OCI-LY7 (cell line): ENCODE measurements around the gene KLK2. TPM values are rescaled to one million over a fixed set of nuclear protein-coding genes. Genes with fewer than 3 reads are reported as not detected.

Experiments
- BruUV-seq: library from RNA; stranded (reverse); fragments of 400-500 nt; replicated peaks from 2 replicates; lab custom pipeline; 2021; lab: Mats Ljungman, UMichigan
- CTCF ChIA-PET: fragments of 300-600 bp; sonication (Branson Sonifier 250); formaldehyde crosslinking; loops from one replicate; lab custom pipeline; 2022; ENCODE audit warnings: antibody characterized with exemption; ENCODE audit not compliant: unreplicated experiment; lab: Charles Lee
- POLR2A ChIA-PET: fragments of 300-600 bp; sonication (Branson Sonifier 250); formaldehyde crosslinking; loops from one replicate; lab custom pipeline; 2022; ENCODE audit warnings: antibody characterized with exemption; lab: Charles Lee
- DNase-seq: peaks from one replicate; pipeline ENCODE4 v3.0.0-alpha.2; 2015; ENCODE audit warnings: low spot score
- H2AFZ ChIP-seq: fragments of 200-600 bp; sonication (generic), shearing (Covaris generic); 2 replicates; pipeline ENCODE4 v1.6.1; 2014; ENCODE audit warnings: mild to moderate bottlenecking, antibody characterized with exemption, low read length, moderate library complexity
- H3K27ac ChIP-seq: fragments of 200-600 bp; sonication (generic); 2 replicates; pipeline ENCODE4 v1.5.1; 2014; ENCODE audit warnings: mixed run types, low read depth, mild to moderate bottlenecking, moderate library complexity, low read length, inconsistent platforms; ENCODE audit not compliant: poor library complexity, severe bottlenecking
- H3K36me3 ChIP-seq: fragments of 200-600 bp; sonication (generic); 2 replicates; pipeline ENCODE4 v1.6.1; 2014; ENCODE audit warnings: mild to moderate bottlenecking, antibody characterized with exemption, low read length, moderate library complexity, mixed read lengths; ENCODE audit not compliant: insufficient read depth
- H3K4me1 ChIP-seq: fragments of 200-600 bp; sonication (generic); 2 replicates; pipeline ENCODE4 v1.5.1; 2014; ENCODE audit warnings: mild to moderate bottlenecking, low read length; ENCODE audit not compliant: insufficient read depth, poor library complexity, severe bottlenecking
- H3K4me2 ChIP-seq: fragments of 200-600 bp; sonication (generic); 2 replicates; pipeline ENCODE4 v1.6.1; 2014; ENCODE audit warnings: mild to moderate bottlenecking, low read length
- H3K4me3 ChIP-seq: fragments of 200-600 bp; sonication (generic); 2 replicates; pipeline ENCODE4 v1.5.1; 2014; ENCODE audit warnings: mild to moderate bottlenecking, low read depth, low read length; ENCODE audit not compliant: poor library complexity, severe bottlenecking
- H3K79me2 ChIP-seq: fragments of 200-600 bp; sonication (generic); 2 replicates; pipeline ENCODE4 v1.6.1; 2016; ENCODE audit warnings: low read depth, mild to moderate bottlenecking, low read length, moderate library complexity, mixed read lengths; ENCODE audit not compliant: insufficient read depth
- H3K9me2 ChIP-seq: fragments of 200-600 bp; sonication (generic); 2 replicates; pipeline ENCODE4 v1.6.1; 2016; ENCODE audit warnings: mild to moderate bottlenecking, low read length, mixed read lengths; ENCODE audit not compliant: insufficient read depth
- H3K9me3 ChIP-seq: fragments of 200-600 bp; sonication (generic); 2 replicates; pipeline ENCODE4 v1.6.1; 2014; ENCODE audit warnings: mild to moderate bottlenecking, mixed run types, low read length, mixed read lengths
- H4K20me1 ChIP-seq: fragments of 200-600 bp; sonication (generic); 2 replicates; pipeline ENCODE4 v1.6.1; 2014; ENCODE audit warnings: mild to moderate bottlenecking, antibody characterized with exemption, low read length, moderate library complexity, mixed read lengths; ENCODE audit not compliant: insufficient read depth
- CTCF ChIP-seq: fragments of 200-600 bp; sonication (generic); conservative IDR thresholded peaks from 2 replicates; pipeline ENCODE4 v1.5.1; 2014; ENCODE audit warnings: mild to moderate bottlenecking, antibody characterized with exemption, low read length, moderate library complexity, mixed read lengths
- EZH2phosphoT487 ChIP-seq: fragments of 200-600 bp; sonication (generic); IDR thresholded peaks from 2 replicates; pipeline ENCODE4 v1.6.1; 2018; ENCODE audit warnings: low read depth, borderline replicate concordance, mild to moderate bottlenecking, mixed run types, antibody characterized with exemption, low read length, moderate library complexity, mixed read lengths
- intact Hi-C: fragments of 100-400 bp; cut with micrococcal nuclease; formaldehyde crosslinking; loops from one replicate; pipeline ENCODE4 v1.10.0; 2022; ENCODE audit not compliant: unreplicated experiment
- total RNA-seq, 2 experiments: library from RNA; depleted of rRNA in 1 of 2; stranded (reverse); fragments of >200 nt in 1 of 2; shearing (Covaris generic) in 1 of 2; gene quantifications; 2 replicates each; pipeline ENCODE4 v1.2.3, GENCODE V29; 2014 to 2022

KLK2 gene
- total RNA-seq, 2 experiments from 2014 or later: not detected

- H3K4me3 ChIP-seq: no peak overlapping the region
Observed at GRCh38 chr19:50928831-50929230, 55.6 kb downstream of the KLK2 start.

More at GRCh38 chr19:50928831-50929230, 55.6 kb downstream of the KLK2 start:
- DNase-seq: no peak
- TF ChIP-seq CTCF: no peak
- no peak for TF ChIP-seq EZH2phosphoT487
- ChIA-PET POLR2A (no interaction called here), CTCF (no interaction called here)
- no peaks in the 10 kb centered on the region for H3K79me2 ChIP-seq
- H3K4me1 ChIP-seq: no peaks in the 10 kb centered on the region
- H3K9me3 ChIP-seq: no peaks in the 10 kb centered on the region
- no peaks in the 10 kb centered on the region for H3K9me2 ChIP-seq
- BruUV-seq: no TSS peak
- H4K20me1 ChIP-seq: no peaks in the 10 kb centered on the region
- no peak overlapping the region for H3K27ac ChIP-seq
- intact Hi-C loops: no loop called here
- H3K36me3 ChIP-seq: no peaks in the 10 kb centered on the region
- H3K4me2 ChIP-seq: no peak overlapping the region
- H2AFZ ChIP-seq: no peak overlapping the region

Other genes starting within 250 kb of the KLK2 start
- gene SYT3, start 233.6 kb upstream of the KLK2 start, total RNA-seq (2014; rRNA removed; shearing (Covaris generic)): 0.16 TPM in 1 of 2 replicates, not detected in the other
- gene SYT3, start 233.6 kb upstream of the KLK2 start, total RNA-seq (2022): 0.17 and 0.33 TPM in 2 replicates
- 15.2 and 20.0 TPM in 2 replicates for gene C19orf81, start 224.0 kb upstream of the KLK2 start, total RNA-seq (2014; rRNA removed; shearing (Covaris generic))
- gene C19orf81, start 224.0 kb upstream of the KLK2 start, total RNA-seq (2022): 11.4 and 14.2 TPM in 2 replicates
- 0.03 TPM in 2 replicates for gene SHANK1, start 153.6 kb upstream of the KLK2 start, total RNA-seq (2014; rRNA removed; shearing (Covaris generic))
- 10.7 and 13.1 TPM in 2 replicates for gene SHANK1, start 153.6 kb upstream of the KLK2 start, total RNA-seq (2022)
- 1.0 and 2.0 TPM in 2 replicates for gene CLEC11A, start 150.1 kb upstream of the KLK2 start, total RNA-seq (2014; rRNA removed; shearing (Covaris generic))
- 4.2 and 4.5 TPM in 2 replicates for gene CLEC11A, start 150.1 kb upstream of the KLK2 start, total RNA-seq (2022)
- gene GPR32, start 103.0 kb upstream of the KLK2 start, total RNA-seq (2014; rRNA removed; shearing (Covaris generic)): not detected in 2 replicates
- not detected in 2 replicates for gene GPR32, start 103.0 kb upstream of the KLK2 start, total RNA-seq (2022)
- not detected in 2 replicates for gene ACP4, start 83.0 kb upstream of the KLK2 start, total RNA-seq (2014; rRNA removed; shearing (Covaris generic))
- gene ACP4, start 83.0 kb upstream of the KLK2 start, total RNA-seq (2022): not detected in 2 replicates
- gene KLK1, start 49.7 kb upstream of the KLK2 start, total RNA-seq (2014; rRNA removed; shearing (Covaris generic)): not detected in 2 replicates
- 3.4 and 5.1 TPM in 2 replicates for gene KLK1, start 49.7 kb upstream of the KLK2 start, total RNA-seq (2022)
- not detected in 2 replicates for gene KLK15, start 39.9 kb upstream of the KLK2 start, total RNA-seq (2014; rRNA removed; shearing (Covaris generic))
- not detected in 2 replicates for gene KLK15, start 39.9 kb upstream of the KLK2 start, total RNA-seq (2022)
- gene KLK3, start 18.5 kb upstream of the KLK2 start, total RNA-seq (2014; rRNA removed; shearing (Covaris generic)): not detected in 2 replicates
- gene KLK3, start 18.5 kb upstream of the KLK2 start, total RNA-seq (2022): not detected in 2 replicates
- not detected in 2 replicates for gene KLK4, start 38.0 kb downstream of the KLK2 start, total RNA-seq (2014; rRNA removed; shearing (Covaris generic))
- not detected in 2 replicates for gene KLK4, start 38.0 kb downstream of the KLK2 start, total RNA-seq (2022)
- not detected in 2 replicates for gene KLK5, start 79.6 kb downstream of the KLK2 start, total RNA-seq (2014; rRNA removed; shearing (Covaris generic))
- not detected in 2 replicates for gene KLK5, start 79.6 kb downstream of the KLK2 start, total RNA-seq (2022)
- gene KLK6, start 96.2 kb downstream of the KLK2 start, total RNA-seq (2014; rRNA removed; shearing (Covaris generic)): not detected in 2 replicates
- gene KLK6, start 96.2 kb downstream of the KLK2 start, total RNA-seq (2022): not detected in 2 replicates
- not detected in 2 replicates for gene KLK7, start 110.5 kb downstream of the KLK2 start, total RNA-seq (2014; rRNA removed; shearing (Covaris generic))
- gene KLK7, start 110.5 kb downstream of the KLK2 start, total RNA-seq (2022): not detected in 2 replicates
- not detected in 2 replicates for gene KLK8, start 128.2 kb downstream of the KLK2 start, total RNA-seq (2014; rRNA removed; shearing (Covaris generic))
- not detected in 2 replicates for gene KLK8, start 128.2 kb downstream of the KLK2 start, total RNA-seq (2022)
- not detected in 2 replicates for gene KLK10, start 146.3 kb downstream of the KLK2 start, total RNA-seq (2014; rRNA removed; shearing (Covaris generic))
- not detected in 2 replicates for gene KLK10, start 146.3 kb downstream of the KLK2 start, total RNA-seq (2022)
- not detected in 2 replicates for gene KLK11, start 153.2 kb downstream of the KLK2 start, total RNA-seq (2014; rRNA removed; shearing (Covaris generic))
- gene KLK11, start 153.2 kb downstream of the KLK2 start, total RNA-seq (2022): not detected in 2 replicates
- not detected in 2 replicates for gene KLK12, start 161.6 kb downstream of the KLK2 start, total RNA-seq (2014; rRNA removed; shearing (Covaris generic))
- not detected in 2 replicates for gene KLK12, start 161.6 kb downstream of the KLK2 start, total RNA-seq (2022)
- gene KLK13, start 191.7 kb downstream of the KLK2 start, total RNA-seq (2014; rRNA removed; shearing (Covaris generic)): not detected in 2 replicates
- gene KLK13, start 191.7 kb downstream of the KLK2 start, total RNA-seq (2022): not detected in 2 replicates
- not detected in 2 replicates for gene KLK14, start 209.4 kb downstream of the KLK2 start, total RNA-seq (2014; rRNA removed; shearing (Covaris generic))
- gene KLK14, start 209.4 kb downstream of the KLK2 start, total RNA-seq (2022): 0.84 and 0.89 TPM in 2 replicates
- 9.6 and 13.3 TPM in 2 replicates for gene CTU1, start 235.0 kb downstream of the KLK2 start, total RNA-seq (2014; rRNA removed; shearing (Covaris generic))
- 6.9 and 8.3 TPM in 2 replicates for gene CTU1, start 235.0 kb downstream of the KLK2 start, total RNA-seq (2022)